BE2C (cell line): Measurements from ENCODE around the gene NXPE4.

Source experiments
- DNase-seq: peaks from one replicate; pipeline ENCODE4 v3.0.0-alpha.2; 2020
- H3K27me3 ChIP-seq: fragments of 250-450 bp; sonication (Bioruptor Pico); 2 replicates; pipeline ENCODE4 v1.5.1; 2020; ENCODE audit warnings: mild to moderate bottlenecking
- H3K36me3 ChIP-seq: fragments of 250-450 bp; sonication (Bioruptor Pico); 2 replicates; pipeline ENCODE4 v1.5.1; 2020; ENCODE audit warnings: mild to moderate bottlenecking
- H3K4me1 ChIP-seq: fragments of 250-450 bp; sonication (Bioruptor Pico); 2 replicates; pipeline ENCODE4 v1.5.1; 2020
- H3K4me3 ChIP-seq: 2 replicates; pipeline ENCODE4 v1.5.1; 2011; ENCODE audit warnings: low read depth, low read length
- H3K9me3 ChIP-seq: fragments of 250-450 bp; sonication (Bioruptor Pico); 2 replicates; pipeline ENCODE4 v1.5.1; 2020
- TF ChIP-seq, protein P1 (sequence below): IDR thresholded peaks from 2 replicates; pipeline ENCODE4 v1.5.1; 2012; ENCODE audit warnings: mild to moderate bottlenecking, low read depth, low read length

NXPE4 gene

DNA sequence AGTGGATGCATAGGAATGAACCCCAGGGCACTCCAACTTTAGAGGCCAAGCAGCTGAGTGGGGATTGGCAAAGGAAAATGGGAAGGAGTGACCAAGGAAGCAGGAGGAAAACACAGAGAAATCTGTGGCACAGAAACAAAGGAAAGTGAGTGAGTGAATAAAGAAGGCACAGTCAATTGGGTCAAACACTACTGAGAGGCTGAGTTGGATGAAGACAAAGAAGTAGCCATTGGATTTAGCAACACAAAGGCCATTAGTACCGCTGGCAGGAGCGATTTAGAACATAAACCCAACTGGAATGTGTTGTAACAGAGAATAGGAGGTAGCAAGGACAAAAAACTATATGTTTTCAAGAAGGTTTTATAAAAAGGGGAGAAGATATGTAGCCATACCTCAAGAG is 29.3 kb downstream of the NXPE4 start:
- Histone ChIP-seq H3K9me3 (no peaks in the 10 kb centered on the region), H3K36me3 (no peaks in the 10 kb centered on the region), H3K4me1 (no peaks in the 10 kb centered on the region), H3K4me3 (no peak overlapping the region), H3K27me3 (no peaks in the 10 kb centered on the region)
- no peak for DNase-seq
- TF ChIP-seq, protein P1, sequence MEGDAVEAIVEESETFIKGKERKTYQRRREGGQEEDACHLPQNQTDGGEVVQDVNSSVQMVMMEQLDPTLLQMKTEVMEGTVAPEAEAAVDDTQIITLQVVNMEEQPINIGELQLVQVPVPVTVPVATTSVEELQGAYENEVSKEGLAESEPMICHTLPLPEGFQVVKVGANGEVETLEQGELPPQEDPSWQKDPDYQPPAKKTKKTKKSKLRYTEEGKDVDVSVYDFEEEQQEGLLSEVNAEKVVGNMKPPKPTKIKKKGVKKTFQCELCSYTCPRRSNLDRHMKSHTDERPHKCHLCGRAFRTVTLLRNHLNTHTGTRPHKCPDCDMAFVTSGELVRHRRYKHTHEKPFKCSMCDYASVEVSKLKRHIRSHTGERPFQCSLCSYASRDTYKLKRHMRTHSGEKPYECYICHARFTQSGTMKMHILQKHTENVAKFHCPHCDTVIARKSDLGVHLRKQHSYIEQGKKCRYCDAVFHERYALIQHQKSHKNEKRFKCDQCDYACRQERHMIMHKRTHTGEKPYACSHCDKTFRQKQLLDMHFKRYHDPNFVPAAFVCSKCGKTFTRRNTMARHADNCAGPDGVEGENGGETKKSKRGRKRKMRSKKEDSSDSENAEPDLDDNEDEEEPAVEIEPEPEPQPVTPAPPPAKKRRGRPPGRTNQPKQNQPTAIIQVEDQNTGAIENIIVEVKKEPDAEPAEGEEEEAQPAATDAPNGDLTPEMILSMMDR: no peak

DNA sequence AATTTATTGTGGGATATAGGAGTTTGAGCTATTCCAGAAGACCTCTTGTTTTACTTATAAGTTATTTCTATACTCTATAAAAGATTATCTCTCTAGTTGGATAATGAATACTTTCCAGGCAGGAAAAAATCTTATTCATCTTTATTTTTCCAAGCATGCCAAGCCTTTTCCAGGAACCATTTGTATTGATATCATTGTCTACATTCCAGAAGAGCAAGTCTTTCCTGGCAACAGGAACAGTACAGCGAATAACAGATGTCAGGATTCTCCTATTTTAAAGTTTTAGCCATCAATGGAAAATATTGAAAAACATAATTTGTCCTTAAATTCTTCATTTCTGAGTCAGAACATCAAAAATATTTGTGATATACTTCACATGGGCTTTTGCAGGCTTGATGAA is 30.8 kb downstream of the NXPE4 start:
- Histone ChIP-seq H3K36me3 (no peaks in the 10 kb centered on the region), H3K9me3 (no peaks in the 10 kb centered on the region), H3K27me3 (no peaks in the 10 kb centered on the region), H3K4me1 (no peaks in the 10 kb centered on the region), H3K4me3 (no peak overlapping the region)
- TF ChIP-seq, protein P1: no peak
- DNase-seq: no peak

DNA sequence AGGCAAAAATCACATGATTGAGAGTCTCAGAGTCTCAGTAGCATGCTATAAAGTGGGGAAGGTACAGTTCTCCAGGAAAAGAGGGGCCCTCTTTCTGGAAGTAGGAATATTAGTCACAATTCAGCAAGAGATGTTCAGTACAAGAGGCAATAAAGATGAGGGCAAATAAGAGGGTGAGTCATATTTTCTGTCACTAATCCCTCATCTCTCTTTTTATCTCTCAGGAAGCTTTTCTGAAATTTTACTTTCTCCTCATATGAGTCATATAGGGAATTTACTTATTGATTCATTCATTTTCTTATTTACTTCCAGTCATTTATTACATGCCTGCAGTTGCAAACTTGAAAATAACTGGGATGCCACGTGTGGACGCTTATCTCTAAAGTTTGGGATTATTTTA is 32.5 kb downstream of the NXPE4 start:
- H3K4me1 ChIP-seq: no peaks in the 10 kb centered on the region
- no peak for DNase-seq
- H3K27me3 ChIP-seq: no peaks in the 10 kb centered on the region
- no peak overlapping the region for H3K4me3 ChIP-seq
- H3K9me3 ChIP-seq: no peaks in the 10 kb centered on the region
- TF ChIP-seq, protein P1: no peak
- H3K36me3 ChIP-seq: no peaks in the 10 kb centered on the region

DNA sequence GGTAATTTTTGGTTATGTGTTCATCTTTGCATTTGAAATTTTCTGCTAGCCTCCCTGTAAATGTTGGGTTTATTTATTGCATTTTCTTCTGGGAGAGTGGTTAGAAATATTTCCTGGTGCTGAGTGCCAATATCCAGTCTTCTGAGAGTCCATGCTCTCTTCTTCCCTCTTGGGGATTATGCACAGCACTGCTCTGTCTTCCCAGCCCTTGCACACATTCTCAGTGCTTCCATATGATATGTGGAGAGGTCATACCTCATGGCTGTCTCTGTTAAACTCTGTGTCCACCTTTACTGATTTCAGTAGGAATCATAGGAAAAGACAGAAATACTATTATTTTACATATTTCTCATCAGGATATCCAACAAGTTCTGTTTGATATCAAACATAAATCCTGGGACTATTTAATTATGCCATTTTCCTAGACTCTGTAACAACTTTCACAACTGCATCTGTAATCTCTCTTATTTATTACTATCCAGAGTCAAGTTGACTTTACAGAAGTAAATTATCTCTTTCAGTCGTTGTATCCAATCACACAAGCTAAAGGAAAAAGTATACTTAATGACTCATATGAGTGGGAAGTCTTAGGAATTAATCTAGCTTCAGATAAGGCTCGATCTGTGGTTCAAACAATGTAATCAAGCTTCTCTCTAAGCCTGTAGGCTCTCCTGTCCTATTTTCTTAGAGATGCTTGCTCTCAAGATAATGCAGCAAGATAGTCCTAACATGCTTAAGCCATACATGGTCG is 33.2 kb downstream of the NXPE4 start:
- Histone ChIP-seq H3K4me3 (no peak overlapping the region), H3K36me3 (no peaks in the 10 kb centered on the region), H3K9me3 (no peaks in the 10 kb centered on the region), H3K27me3 (no peaks in the 10 kb centered on the region), H3K4me1 (no peaks in the 10 kb centered on the region)
- no peak for DNase-seq
- TF ChIP-seq, protein P1: no peak

DNA sequence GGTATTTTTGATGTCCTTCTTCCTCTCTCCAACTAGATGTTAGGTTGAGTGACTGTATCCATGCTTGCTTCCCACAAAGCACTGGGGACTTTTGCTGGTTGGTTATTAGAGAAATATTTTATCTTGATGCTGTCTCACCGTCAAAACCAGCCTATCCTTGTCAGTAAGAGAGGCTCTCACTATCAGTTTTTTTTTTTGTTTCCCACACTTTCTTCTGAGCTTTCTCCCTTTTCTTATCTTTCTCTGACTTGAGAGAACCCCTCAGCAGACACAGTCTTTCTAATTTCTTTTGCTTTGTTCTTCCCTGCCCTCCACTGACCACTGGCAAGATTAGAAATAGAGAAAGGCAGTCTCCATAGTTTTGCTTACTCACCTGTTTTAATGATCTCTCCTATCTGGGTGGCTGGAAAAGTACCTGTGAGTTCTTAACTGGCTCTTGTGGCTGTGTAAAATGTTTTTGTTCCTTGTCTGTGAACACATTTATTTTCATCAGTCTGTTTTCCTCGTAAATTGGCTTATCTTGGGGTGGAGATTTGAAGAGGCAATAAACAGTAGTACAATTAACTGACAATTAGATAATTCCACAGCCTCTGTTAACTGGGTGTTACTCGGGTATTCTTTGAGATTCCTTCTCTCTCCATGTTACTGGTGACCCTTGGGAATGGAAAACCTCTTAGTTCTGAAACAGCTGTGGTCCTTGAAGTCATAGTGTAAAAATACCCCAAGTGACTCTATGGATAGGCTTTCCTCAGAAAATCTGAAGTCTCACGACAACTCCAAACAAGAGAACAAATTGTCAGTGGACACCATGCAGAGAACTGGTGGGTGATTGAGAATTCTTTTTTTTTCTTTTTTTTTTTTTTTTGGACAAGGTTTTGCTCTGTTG is 35.9 kb downstream of the NXPE4 start, which contains the start of gene NXPE1:
Gene NXPE1, minus strand, starts transcription at position 457 of the 886 bp plus-strand sequence. CDS start 8,680 bp downstream, outside the sequence.
- Histone ChIP-seq H3K4me3 (no peak within 1 kb of the TSS), H3K36me3 (no peaks in the 10 kb centered on the region), H3K4me1 (no peaks in the 10 kb centered on the region), H3K27me3 (peaks cover 4% of the 10 kb centered on the region; the same call in 1 of the 2 replicates), H3K9me3 (no peaks in the 10 kb centered on the region)
- DNase-seq: no peak
- TF ChIP-seq, protein P1: no peak
